Measurements from ENCODE around the gene LVRN.

Gene LVRN

GRCh38 chr5:115979201-115980041 lies 17.1 kb downstream of the LVRN start:
- H3K27ac ChIP-seq, result no peak overlapping the region
- no peaks in the 10 kb centered on the region for H3K36me3 ChIP-seq
- no peak overlapping the region for H3K4me3 ChIP-seq (ENCODE audit: low read depth, low read length)
- no peak for TF ChIP-seq CTCF (IDR thresholded peaks at IDR 0.05; ENCODE audit: low read depth, low read length)
- H3K27me3 ChIP-seq (ENCODE audit: insufficient read depth, low read depth, severe bottlenecking), result no peaks in the 10 kb centered on the region
- no peak for DNase-seq
- H3K9me3 ChIP-seq (ENCODE audit: severe bottlenecking), result no peaks in the 10 kb centered on the region

GRCh38 chr5:115983519-115983918 lies 21.2 kb downstream of the LVRN start:
- DNase-seq, result no peak
- Histone ChIP-seq H3K4me3 (ENCODE audit: low read depth, low read length) (no peak overlapping the region), H3K27me3 (ENCODE audit: insufficient read depth, low read depth, severe bottlenecking) (no peaks in the 10 kb centered on the region), H3K27ac (no peak overlapping the region), H3K36me3 (no peaks in the 10 kb centered on the region), H3K9me3 (ENCODE audit: severe bottlenecking) (no peaks in the 10 kb centered on the region)
- no peak for TF ChIP-seq CTCF (IDR thresholded peaks at IDR 0.05; ENCODE audit: low read depth, low read length)

- no peaks in the 10 kb centered on the region for H3K9me3 ChIP-seq (ENCODE audit: severe bottlenecking)
- no peak overlapping the region for H3K27ac ChIP-seq
- no peak overlapping the region for H3K4me3 ChIP-seq (ENCODE audit: low read depth, low read length)
- DNase-seq, result no peak
- no peaks in the 10 kb centered on the region for H3K36me3 ChIP-seq
- no peaks in the 10 kb centered on the region for H3K27me3 ChIP-seq (ENCODE audit: insufficient read depth, low read depth, severe bottlenecking)
- no peak for TF ChIP-seq CTCF (IDR thresholded peaks at IDR 0.05; ENCODE audit: low read depth, low read length)
Observed at GRCh38 chr5:115985802-115986757, 23.8 kb downstream of the LVRN start.

GRCh38 chr5:115988002-115988401 lies 25.7 kb downstream of the LVRN start:
- no peak for TF ChIP-seq CTCF (IDR thresholded peaks at IDR 0.05; ENCODE audit: low read depth, low read length)
- Histone ChIP-seq H3K27ac (no peak overlapping the region), H3K36me3 (no peaks in the 10 kb centered on the region), H3K4me3 (ENCODE audit: low read depth, low read length) (no peak overlapping the region), H3K9me3 (ENCODE audit: severe bottlenecking) (no peaks in the 10 kb centered on the region), H3K27me3 (ENCODE audit: insufficient read depth, low read depth, severe bottlenecking) (no peaks in the 10 kb centered on the region)
- no peak for DNase-seq

- H3K4me3 ChIP-seq (ENCODE audit: low read depth, low read length), result no peak overlapping the region
- H3K36me3 ChIP-seq, result no peaks in the 10 kb centered on the region
- H3K27ac ChIP-seq, result no peak overlapping the region
- no peaks in the 10 kb centered on the region for H3K9me3 ChIP-seq (ENCODE audit: severe bottlenecking)
- no peaks in the 10 kb centered on the region for H3K27me3 ChIP-seq (ENCODE audit: insufficient read depth, low read depth, severe bottlenecking)
- TF ChIP-seq CTCF (IDR thresholded peaks at IDR 0.05; ENCODE audit: low read depth, low read length), result no peak
- DNase-seq, result no peak
Observed at GRCh38 chr5:115992848-115993350, 30.6 kb downstream of the LVRN start.
